Neural cell (in vitro differentiated cells): ENCODE results near the gene ZDHHC8.

Source experiments
- CTCF ChIP-seq: fragments of 450-650 bp; IDR thresholded peaks from 2 replicates; pipeline ENCODE4 v1.5.1; 2014; ENCODE audit warnings: antibody characterized with exemption, mild to moderate bottlenecking, moderate library complexity; ENCODE audit not compliant: poor library complexity, severe bottlenecking
- EP300 ChIP-seq: fragments of 450-650 bp; conservative IDR thresholded peaks from 2 replicates; pipeline ENCODE4 v1.6.1; 2014; ENCODE audit warnings: antibody characterized with exemption, mild to moderate bottlenecking, moderate library complexity; ENCODE audit not compliant: poor library complexity, severe bottlenecking
- EZH2 ChIP-seq: fragments of 200-600, 300-800 bp; shearing (Covaris generic), sonication (generic); IDR thresholded peaks from 2 replicates; pipeline ENCODE4 v1.6.1; 2014; ENCODE audit warnings: antibody characterized with exemption, low read length, borderline replicate concordance, mild to moderate bottlenecking; ENCODE audit not compliant: insufficient read depth, poor library complexity, severe bottlenecking
- MXI1 ChIP-seq: fragments of 450-650 bp; conservative IDR thresholded peaks from 2 replicates; pipeline ENCODE4 v1.6.1; 2014; ENCODE audit warnings: antibody characterized with exemption, mild to moderate bottlenecking; ENCODE audit not compliant: poor library complexity, severe bottlenecking
- POLR2AphosphoS5 ChIP-seq: IDR thresholded peaks from 2 replicates; pipeline ENCODE4 v1.6.1; 2012
- REST ChIP-seq: IDR thresholded peaks from 2 replicates; pipeline ENCODE4 v1.6.1; 2012; ENCODE audit warnings: borderline replicate concordance

- no peak for TF ChIP-seq CTCF
- TF ChIP-seq REST, result no peak
- TF ChIP-seq MXI1, result no peak
- TF ChIP-seq EP300, result no peak
- no peak for TF ChIP-seq POLR2AphosphoS5
- TF ChIP-seq EZH2, result no peak
Observed at GRCh38 chr22:20136603-20136873, 4.9 kb downstream of the ZDHHC8 start.
